HepG2 (cell line): ENCODE results near the gene CES5A. TPM values are rescaled to one million over a fixed set of nuclear protein-coding genes. Genes with fewer than 3 reads are reported as not detected.
"Not testable (repeated sequence)": the region's sequence is repeated elsewhere in the genome, so short reads cannot be mapped to it uniquely, and the experiment has no call there.

Experiments used
- ATAC-seq: fragments of 200-7000 bp; cut with Tn5 transposase; 3 replicates; pipeline ENCODE4 v1.9.1; 2020; ENCODE audit warnings: mild to moderate bottlenecking, moderate library complexity
- BruUV-seq: library from RNA; stranded (reverse); fragments of 400-500 nt; replicated peaks from 2 replicates; lab custom pipeline; 2021; lab: Mats Ljungman, UMichigan
- CTCF ChIA-PET: fragments of 300-600 bp; formaldehyde crosslinking; extraction: SDS; loops from one replicate; lab custom pipeline; 2021; ENCODE audit warnings: low total read pairs, inconsistent platforms, low intra/inter-chr PET ratio; lab: Yijun Ruan, JAX
- POLR2A ChIA-PET: fragments of 350-600 bp; sonication (Branson Sonifier 250); formaldehyde crosslinking; loops from one replicate; lab custom pipeline; 2020; ENCODE audit warnings: antibody characterized with exemption, inconsistent platforms; lab: Yijun Ruan, JAX
- DNase-seq: peaks from one replicate; pipeline ENCODE4 v3.0.0-alpha.2; 2015; ENCODE audit warnings: low spot score
- FAIRE-seq: peaks from 3 replicates; lab custom pipeline; 2011; peaks lifted over from hg19 to GRCh38; lab: Jason Lieb, UNC
- H2AFZ ChIP-seq: one replicate; pipeline ENCODE4 v1.6.1; 2011; ENCODE audit warnings: low read length, inconsistent platforms
- H3K27ac ChIP-seq: fragments of 300-600 bp; 3 replicates; pipeline ENCODE4 v1.8.0; 2011; ENCODE audit warnings: mixed run types, mild to moderate bottlenecking, mixed read lengths, low read length, inconsistent platforms; ENCODE audit not compliant: insufficient read depth; ENCODE audit errors: extremely low read length
- H3K27me3 ChIP-seq, 2 experiments: fragments of 200-600 bp in 1 of 2; 2 replicates in 1 of 2; 3 replicates in 1 of 2; pipeline versions ENCODE4 v1.6.0 to v1.8.0; 2011; ENCODE audit warnings: low read length in 2 of 2, mild to moderate bottlenecking in 2 of 2, moderate library complexity in 2 of 2, inconsistent platforms in 1 of 2; ENCODE audit not compliant: insufficient read depth in 2 of 2, control insufficient read depth in 1 of 2
- H3K36me3 ChIP-seq, 2 experiments: fragments of 200-600 bp in 1 of 2; replicated peaks in 1 of 2; 2 replicates in 1 of 2; 3 replicates in 1 of 2; pipeline versions ENCODE4 v1.5.1 to v1.8.0; 2011; ENCODE audit warnings: low read length in 2 of 2, inconsistent platforms in 1 of 2; ENCODE audit not compliant: insufficient read depth in 2 of 2, control insufficient read depth in 1 of 2
- H3K4me1 ChIP-seq: 2 replicates; pipeline ENCODE4 v1.5.1; 2012; ENCODE audit warnings: low read length, inconsistent platforms; ENCODE audit not compliant: insufficient read depth
- H3K4me2 ChIP-seq: 2 replicates; pipeline ENCODE4 v1.6.0; 2011; ENCODE audit warnings: low read depth, low read length, inconsistent platforms
- H3K4me3 ChIP-seq, 3 experiments: fragments of 200-600 bp in 1 of 3; sonication (generic), shearing (Covaris generic) in 1 of 3; replicated peaks in 1 of 3; 2 replicates each; pipeline ENCODE4 v1.5.1; 2011 to 2016; ENCODE audit warnings: low read length in 3 of 3, inconsistent platforms in 2 of 3, low read depth in 2 of 3, mild to moderate bottlenecking in 2 of 3, control low read depth in 1 of 3, mixed read lengths in 1 of 3; ENCODE audit not compliant: insufficient read depth in 1 of 3
- H3K79me2 ChIP-seq: one replicate; pipeline ENCODE4 v1.6.1; 2011; ENCODE audit warnings: low read length, inconsistent platforms; ENCODE audit not compliant: insufficient read depth
- H3K9ac ChIP-seq: 2 replicates; pipeline ENCODE4 v1.6.0; 2011; ENCODE audit warnings: mild to moderate bottlenecking, low read depth, low read length, inconsistent platforms; ENCODE audit not compliant: insufficient read depth
- H3K9me3 ChIP-seq: 2 replicates; pipeline ENCODE4 v1.5.1; 2012; ENCODE audit warnings: mild to moderate bottlenecking, low read length
- H4K20me1 ChIP-seq: 2 replicates; pipeline ENCODE4 v1.6.0; 2011; ENCODE audit warnings: inconsistent platforms, mild to moderate bottlenecking, low read length, moderate library complexity; ENCODE audit not compliant: insufficient read depth
- CENPT ChIP-seq: sonication (generic); formaldehyde crosslinking; IDR thresholded peaks from 2 replicates; pipeline ENCODE4 v1.8.0; 2022; ENCODE audit warnings: low read depth, mild to moderate bottlenecking, moderate library complexity, missing genetic modification reagents
- DR1 ChIP-seq: sonication (generic); formaldehyde crosslinking; IDR thresholded peaks from 2 replicates; pipeline ENCODE4 v1.8.0; 2021; ENCODE audit warnings: mild to moderate bottlenecking, missing genetic modification reagents, inconsistent platforms
- EED ChIP-seq: sonication (generic); formaldehyde crosslinking; IDR thresholded peaks from 2 replicates; pipeline ENCODE4 v1.5.0; 2020; ENCODE audit warnings: mild to moderate bottlenecking, missing genetic modification reagents
- HOXA3 ChIP-seq: sonication (generic); formaldehyde crosslinking; IDR thresholded peaks from 2 replicates; pipeline ENCODE4 v1.5.0; 2020; ENCODE audit warnings: missing genetic modification reagents
- IRF2 ChIP-seq: IDR thresholded peaks from 2 replicates; pipeline ENCODE4 v1.6.1; 2018; ENCODE audit warnings: missing genetic modification reagents, missing compliant biosample characterization
- KLF15 ChIP-seq: sonication (generic); formaldehyde crosslinking; IDR thresholded peaks from 2 replicates; pipeline ENCODE4 v1.8.1; 2023; ENCODE audit warnings: borderline replicate concordance, mild to moderate bottlenecking, inconsistent platforms, missing genetic modification reagents, mixed read lengths
- NBN ChIP-seq: fragments of 450-650 bp; conservative IDR thresholded peaks from 2 replicates; pipeline ENCODE4 v1.6.1; 2017
- U2AF2 ChIP-seq: fragments of 200-400 bp; formaldehyde crosslinking; IDR thresholded peaks from 2 replicates; pipeline ENCODE4 v1.6.1; 2017; ENCODE audit warnings: low read depth, mild to moderate bottlenecking, low read length
- ZNF317 ChIP-seq: sonication (generic); formaldehyde crosslinking; IDR thresholded peaks from 2 replicates; pipeline ENCODE4 v1.5.0; 2020; ENCODE audit warnings: mild to moderate bottlenecking, missing genetic modification reagents
- ZSCAN22 ChIP-seq: sonication (generic); formaldehyde crosslinking; IDR thresholded peaks from 2 replicates; pipeline ENCODE4 v1.4.0; 2020; ENCODE audit warnings: mild to moderate bottlenecking, missing genetic modification reagents
- ZSCAN31 ChIP-seq: sonication (generic); formaldehyde crosslinking; IDR thresholded peaks from 2 replicates; pipeline ENCODE4 v1.5.0; 2020; ENCODE audit warnings: low read depth, mild to moderate bottlenecking, missing genetic modification reagents
- WGBS: methylation state at CpG from one replicate; pipeline ENCODE4 v1.1.6; 2017; ENCODE audit warnings: low lambda C conversion rate; 5-methylcytosine and 5-hydroxymethylcytosine counted together
- in situ Hi-C: cut with HindIII; loops from 2 replicates; pipeline ENCODE4 v1.10.0; 2017; ENCODE audit warnings: low pct_unique_long_range_greater_than_20kb; ENCODE audit not compliant: extremely low pct_ligation_motif_present
- intact Hi-C: fragments of 100-400 bp; cut with micrococcal nuclease; formaldehyde crosslinking; loops from one replicate; pipeline ENCODE4 v1.10.0; 2022; ENCODE audit not compliant: unreplicated experiment
- polyA plus RNA-seq, 8 experiments: library from polyadenylated mRNA; depleted of rRNA in 3 of 8; stranded (reverse) in 7 of 8; unstranded in 1 of 8; fragments of >200 nt; fragmentation: Illumina TruSeq in 4 of 8; extraction: Trizol in 4 of 8; gene quantifications; 2 replicates each; pipeline versions ENCODE4 v1.2.1 to v1.2.3, GENCODE V29; 2011 to 2016; ENCODE audit warnings: low read depth in 4 of 8, missing spikeins in 1 of 8, mixed read lengths in 1 of 8; ENCODE audit not compliant: insufficient read depth in 1 of 8
- total RNA-seq, 5 experiments: library from RNA; depleted of rRNA; stranded (reverse); fragments of >200 nt; fragmentation: Illumina TruSeq; extraction: Trizol; gene quantifications; 2 replicates each; pipeline ENCODE4 v1.2.3, GENCODE V29; 2016; ENCODE audit warnings: low read depth in 1 of 5

Gene CES5A
- total and polyA plus RNA-seq, 2 of the 13 experiments (the other 11 are each of a cell fraction or from before 2014, with no cell fraction given): not detected

GRCh38 chr16:55809386-55809785 is 65.8 kb downstream of the CES5A start:
- BruUV-seq: no TSS peak
- ATAC-seq (no peak; the same call in 2 of the 3 replicates), DNase-seq (no peak), FAIRE-seq (no peak)
- Histone ChIP-seq H3K9ac (no peak overlapping the region), H3K27me3 (no peaks in the 10 kb centered on the region), H3K4me2 (no peak overlapping the region), H4K20me1 (no peaks in the 10 kb centered on the region), H2AFZ (no peak overlapping the region), H3K4me3 (no peak overlapping the region), H3K27ac (no peak overlapping the region), H3K79me2 (no peaks in the 10 kb centered on the region), H3K4me1 (no peaks in the 10 kb centered on the region), H3K36me3 (peaks cover 2 to 14% of the 10 kb centered on the region in 2 experiments; a peak in 2 of 5 replicates), H3K9me3 (no peaks in the 10 kb centered on the region)
- POLR2A ChIA-PET: no interaction called here
- in situ Hi-C loops: no loop called here
- CTCF ChIA-PET: no interaction called here
- TF ChIP-seq U2AF2 (no peak), HOXA3 (CRISPR knock-in tag) (no peak), DR1 (no peak), NBN (no peak), CENPT (no peak), IRF2 (CRISPR knock-in tag) (no peak), ZSCAN22 (no peak), EED (no peak), KLF15 (CRISPR knock-in tag) (no peak), ZNF317 (no peak), ZSCAN31 (CRISPR knock-in tag) (no peak)
- WGBS: 95% methylated on average over 5 of the region's 5 CpGs
- intact Hi-C loops: no loop called here

- intact Hi-C loops, in situ Hi-C loops: not testable (repeated sequence)
- 100% methylated on average over 1 of the region's 1 CpG for whole genome bisulfite sequencing
These were observed 66.9 kb downstream of the CES5A start for GRCh38 chr16:55808286-55808685.

GRCh38 chr16:55805104-55805503 is 70.1 kb downstream of the CES5A start:
- ATAC-seq, H4K20me1 ChIP-seq, H3K79me2 ChIP-seq, H3K4me1 ChIP-seq, CTCF ChIA-PET, DNase-seq, H3K27ac ChIP-seq, H3K4me3 ChIP-seq, H3K4me2 ChIP-seq, BruUV-seq, H3K9ac ChIP-seq, intact Hi-C loops, H3K9me3 ChIP-seq, H2AFZ ChIP-seq, POLR2A ChIA-PET, in situ Hi-C loops, H3K27me3 ChIP-seq, H3K36me3 ChIP-seq: not testable (repeated sequence)
- FAIRE-seq: peak; percentile 28
- no CpG with 5 or more reads among the region's 6 CpGs for WGBS

More at GRCh38 chr16:55808286-55808685, 66.9 kb downstream of the CES5A start:
- H3K9ac ChIP-seq, CTCF ChIA-PET, H2AFZ ChIP-seq, POLR2A ChIA-PET, H3K9me3 ChIP-seq, H3K27me3 ChIP-seq, H4K20me1 ChIP-seq, H3K4me2 ChIP-seq, H3K4me1 ChIP-seq, H3K4me3 ChIP-seq, ATAC-seq, H3K79me2 ChIP-seq, BruUV-seq, FAIRE-seq, DNase-seq, H3K27ac ChIP-seq: not testable (repeated sequence)
- H3K36me3 ChIP-seq: peaks cover 2 to 14% of the 10 kb centered on the region in 2 experiments; a peak in 2 of 5 replicates
